HG03469 (cell line): ENCODE measurements around the gene PLCB3.

Experiments
- ATAC-seq: cut with Tn5 transposase; IDR thresholded peaks from one replicate; pipeline ENCODE4 v1.9.1; 2021; ENCODE audit warnings: mild to moderate bottlenecking, moderate library complexity, moderate number of reproducible peaks; ENCODE audit not compliant: unreplicated experiment

Gene PLCB3

DNA sequence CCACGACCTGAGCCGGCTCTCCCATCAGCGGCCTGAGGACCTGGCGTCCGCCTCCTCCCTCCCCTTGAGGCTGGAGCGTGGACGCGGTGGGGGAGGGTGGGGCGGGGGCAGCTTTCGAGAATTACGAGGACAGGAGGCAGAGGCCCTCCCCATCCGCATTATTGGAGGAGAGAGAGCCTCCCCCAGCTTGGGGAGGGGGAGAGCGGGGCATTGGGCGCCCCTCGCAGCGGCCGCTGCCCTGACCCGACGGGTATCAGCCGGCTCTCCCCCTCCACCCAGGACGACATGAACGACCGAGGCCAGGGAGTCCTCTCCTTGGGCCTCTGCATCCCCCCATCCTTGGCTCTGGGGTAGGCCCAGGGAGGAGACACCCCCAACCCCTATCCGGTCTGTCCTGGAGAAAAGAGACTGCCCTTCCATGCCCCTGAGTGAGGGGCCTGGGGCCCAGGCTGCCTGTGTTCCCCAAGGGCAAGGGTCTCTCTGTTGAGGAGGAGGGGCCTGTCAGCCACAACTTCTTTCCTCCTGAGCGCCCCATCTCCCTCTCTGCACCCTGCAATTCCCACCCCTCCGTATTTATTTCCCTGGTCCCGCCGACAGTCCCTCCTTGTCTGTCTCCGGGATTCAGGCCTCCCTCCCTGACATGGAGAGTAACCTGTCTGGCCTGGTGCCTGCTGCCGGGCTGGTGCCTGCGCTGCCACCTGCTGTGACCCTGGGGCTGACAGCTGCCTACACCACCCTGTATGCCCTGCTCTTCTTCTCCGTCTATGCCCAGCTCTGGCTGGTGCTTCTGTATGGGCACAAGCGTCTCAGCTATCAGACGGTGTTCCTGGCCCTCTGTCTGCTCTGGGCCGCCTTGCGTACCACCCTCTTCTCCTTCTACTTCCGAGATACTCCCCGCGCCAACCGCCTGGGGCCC lies 34.8 kb downstream of the PLCB3 start:
- ATAC-seq: no peak

- no peak for ATAC-seq
Measured at GRCh38 chr11:64286801-64287159, 35.5 kb downstream of the PLCB3 start.

DNA sequence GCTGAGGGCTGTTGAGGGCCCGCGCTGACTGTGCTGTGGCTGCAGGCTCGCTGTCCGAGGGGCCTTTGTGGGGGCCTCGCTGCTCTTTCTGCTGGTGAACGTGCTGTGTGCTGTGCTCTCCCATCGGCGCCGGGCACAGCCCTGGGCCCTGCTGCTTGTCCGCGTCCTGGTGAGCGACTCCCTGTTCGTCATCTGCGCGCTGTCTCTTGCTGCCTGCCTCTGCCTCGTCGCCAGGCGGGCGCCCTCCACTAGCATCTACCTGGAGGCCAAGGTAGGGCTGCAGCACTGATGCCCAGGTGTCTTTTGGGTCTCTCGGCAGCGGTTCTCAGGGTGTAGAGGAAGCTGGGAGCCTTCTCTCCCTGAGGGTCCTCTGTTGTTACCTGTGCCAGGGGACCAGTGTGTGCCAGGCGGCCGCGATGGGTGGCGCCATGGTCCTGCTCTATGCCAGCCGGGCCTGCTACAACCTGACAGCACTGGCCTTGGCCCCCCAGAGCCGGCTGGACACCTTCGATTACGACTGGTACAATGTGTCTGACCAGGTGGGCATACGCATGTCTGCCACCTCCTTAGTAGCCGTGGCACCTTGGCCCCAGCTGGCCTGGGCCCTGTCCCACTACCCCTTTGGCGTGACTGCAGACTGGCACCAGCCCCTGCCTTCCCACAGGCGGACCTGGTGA lies 36.5 kb downstream of the PLCB3 start:
- ATAC-seq: no peak

DNA sequence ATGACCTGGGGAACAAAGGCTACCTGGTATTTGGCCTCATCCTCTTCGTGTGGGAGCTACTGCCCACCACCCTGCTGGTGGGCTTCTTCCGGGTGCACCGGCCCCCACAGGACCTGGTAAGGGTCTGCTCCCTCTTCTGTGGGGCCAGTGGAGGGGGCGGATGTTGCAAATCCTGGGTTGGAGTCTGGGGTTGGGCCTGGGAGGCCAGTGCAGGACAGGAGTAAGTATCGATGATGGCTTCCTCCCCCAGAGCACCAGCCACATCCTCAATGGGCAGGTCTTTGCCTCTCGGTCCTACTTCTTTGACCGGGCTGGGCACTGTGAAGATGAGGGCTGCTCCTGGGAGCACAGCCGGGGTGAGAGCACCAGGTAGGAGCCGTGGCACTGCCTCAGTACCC lies 37.0 kb downstream of the PLCB3 start:
- ATAC-seq: no peak

DNA sequence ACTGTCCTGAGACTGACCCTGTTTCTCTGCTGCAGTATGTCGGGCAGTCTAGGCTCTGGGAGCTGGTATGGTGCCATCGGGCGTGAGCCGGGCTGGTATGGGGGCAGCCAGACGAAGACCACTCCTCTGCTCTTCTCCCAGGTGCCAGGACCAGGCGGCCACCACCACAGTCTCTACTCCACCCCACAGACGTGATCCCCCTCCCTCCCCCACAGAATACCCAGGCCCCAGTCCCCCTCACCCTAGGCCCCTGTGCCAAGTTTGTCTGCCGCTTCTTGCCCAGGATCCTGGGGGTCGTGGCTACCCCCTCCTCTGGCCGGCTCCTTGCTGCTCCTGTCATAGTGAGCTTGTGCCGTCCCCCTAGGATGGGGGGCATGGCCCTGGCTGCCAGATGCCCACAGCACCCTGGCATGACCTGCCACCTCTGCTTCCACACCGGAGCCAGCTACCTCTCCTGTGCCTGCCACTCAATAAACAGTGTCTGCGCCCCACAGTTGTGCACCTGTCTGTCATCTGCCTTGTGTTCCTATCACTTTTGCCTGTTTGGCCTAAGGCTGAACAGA lies 37.8 kb downstream of the PLCB3 start:
- no peak for ATAC-seq

DNA sequence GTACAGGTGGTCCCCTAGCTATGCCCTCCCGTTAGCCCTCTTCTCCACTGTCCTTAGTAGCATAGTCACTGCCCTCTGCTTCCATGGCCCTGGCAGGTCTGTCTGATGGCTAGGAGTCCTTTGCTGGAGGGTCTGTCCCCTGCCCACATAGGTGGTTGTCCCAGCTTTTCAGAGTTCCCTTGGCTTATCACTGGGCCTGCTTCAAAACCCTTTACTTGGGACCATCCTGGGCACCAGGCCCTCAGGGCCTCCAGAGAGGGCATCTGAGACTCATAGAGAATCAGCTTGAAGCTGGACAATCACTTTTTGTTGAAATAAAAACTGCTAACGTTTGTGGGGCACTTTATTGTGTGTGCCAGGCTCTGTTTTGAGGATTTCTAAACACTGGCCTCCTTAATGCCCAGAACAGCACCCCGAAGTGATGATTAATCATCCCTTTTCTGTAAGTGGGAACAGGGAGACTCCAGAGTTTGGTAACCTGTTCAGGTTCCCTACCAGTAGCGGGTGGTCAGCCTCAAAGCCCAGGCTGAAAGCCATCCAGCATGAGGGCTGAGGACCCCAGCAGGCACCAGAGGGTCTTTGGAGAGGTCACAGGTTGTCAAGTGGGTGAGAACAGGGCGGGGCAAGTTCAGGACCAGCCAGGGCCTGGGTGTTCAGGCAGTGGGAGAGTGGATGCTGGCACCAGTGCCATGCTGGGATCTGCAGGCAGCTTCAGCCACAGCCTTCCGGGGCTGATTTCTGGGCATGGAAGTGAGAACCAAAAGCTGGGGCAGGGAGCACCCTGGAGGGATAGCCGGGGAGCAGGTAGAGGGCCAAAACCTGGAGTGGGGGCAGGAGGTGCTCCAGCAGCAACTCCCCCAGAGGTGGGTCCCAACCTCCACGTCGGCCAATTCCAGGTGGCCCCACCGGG lies 39.3 kb downstream of the PLCB3 start:
- no peak for ATAC-seq

- no peak for ATAC-seq
Measured at GRCh38 chr11:64291262-64291751, 40.0 kb downstream of the PLCB3 start, which contains the start of gene KCNK4. Gene KCNK4 (plus strand): TSS chr11:64291302. CDS start chr11:64293019, 1,717 bp downstream.

DNA sequence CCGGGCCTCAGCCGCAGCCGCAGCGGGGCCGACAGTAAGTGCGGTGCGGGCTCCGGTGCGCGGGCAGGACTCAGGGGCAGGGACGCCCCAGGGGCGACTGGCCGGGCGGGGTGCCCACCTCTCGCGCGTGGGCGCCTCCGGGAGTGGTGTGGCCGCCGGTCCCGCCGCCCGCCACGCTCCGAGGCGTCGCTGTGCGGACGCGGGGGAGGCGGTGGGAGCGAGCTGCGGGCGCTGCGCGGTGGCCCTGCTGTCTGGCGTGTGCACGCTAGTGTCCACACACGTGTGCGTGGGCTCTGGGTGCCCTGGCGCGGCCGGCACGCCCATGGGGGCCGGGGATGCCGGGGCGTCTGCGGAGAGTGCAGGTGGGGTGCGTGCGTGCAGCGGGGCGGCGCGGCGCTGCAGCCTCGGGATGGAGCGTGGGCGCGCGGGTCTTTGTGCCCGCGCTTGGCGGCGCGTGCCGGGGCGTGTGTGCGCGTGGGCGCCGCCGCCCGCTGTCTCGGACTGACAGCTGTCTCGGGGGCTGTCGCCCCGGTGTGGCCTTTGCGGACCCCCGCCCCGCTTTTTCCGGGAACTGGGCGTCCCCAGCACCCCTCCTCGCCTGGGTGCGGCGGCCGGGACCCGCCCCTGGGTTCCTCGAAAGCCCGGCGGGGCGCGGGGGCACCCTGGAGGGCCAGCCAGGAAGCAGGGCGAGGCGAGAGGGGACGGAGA lies 40.6 kb downstream of the PLCB3 start:
- no peak for ATAC-seq

DNA sequence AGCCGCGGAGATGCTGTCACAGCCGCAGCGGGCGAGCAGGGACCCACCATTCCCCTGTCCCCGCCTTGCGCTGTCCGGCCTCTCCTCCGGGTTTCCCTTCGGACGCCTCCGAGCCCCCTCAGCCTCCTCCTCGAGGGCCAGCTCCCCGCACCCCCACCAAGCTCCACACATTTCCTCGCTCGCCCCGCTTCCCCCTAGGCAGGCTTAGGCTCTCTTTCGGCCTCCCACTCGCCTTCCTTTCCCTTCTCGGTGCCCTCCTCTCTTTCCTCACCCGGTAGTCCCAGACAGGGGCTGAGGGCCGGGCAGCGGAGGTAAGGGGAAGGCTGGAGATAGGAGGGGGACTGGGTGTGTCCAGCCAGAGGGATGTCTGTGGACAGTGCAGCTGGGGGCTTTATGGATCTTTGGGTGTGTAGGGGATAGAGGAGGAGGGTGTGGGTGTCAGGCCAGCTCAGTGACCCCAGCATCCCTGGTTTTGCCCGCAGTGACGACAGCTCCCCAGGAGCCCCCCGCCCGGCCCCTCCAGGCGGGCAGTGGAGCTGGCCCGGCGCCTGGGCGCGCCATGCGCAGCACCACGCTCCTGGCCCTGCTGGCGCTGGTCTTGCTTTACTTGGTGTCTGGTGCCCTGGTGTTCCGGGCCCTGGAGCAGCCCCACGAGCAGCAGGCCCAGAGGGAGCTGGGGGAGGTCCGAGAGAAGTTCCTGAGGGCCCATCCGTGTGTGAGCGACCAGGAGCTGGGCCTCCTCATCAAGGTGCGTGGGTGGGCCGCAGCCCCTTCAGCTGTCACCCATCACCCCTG lies 41.3 kb downstream of the PLCB3 start:
- no peak for ATAC-seq

GRCh38 chr11:64294774-64295173 lies 43.4 kb downstream of the PLCB3 start:
- no peak for ATAC-seq

DNA sequence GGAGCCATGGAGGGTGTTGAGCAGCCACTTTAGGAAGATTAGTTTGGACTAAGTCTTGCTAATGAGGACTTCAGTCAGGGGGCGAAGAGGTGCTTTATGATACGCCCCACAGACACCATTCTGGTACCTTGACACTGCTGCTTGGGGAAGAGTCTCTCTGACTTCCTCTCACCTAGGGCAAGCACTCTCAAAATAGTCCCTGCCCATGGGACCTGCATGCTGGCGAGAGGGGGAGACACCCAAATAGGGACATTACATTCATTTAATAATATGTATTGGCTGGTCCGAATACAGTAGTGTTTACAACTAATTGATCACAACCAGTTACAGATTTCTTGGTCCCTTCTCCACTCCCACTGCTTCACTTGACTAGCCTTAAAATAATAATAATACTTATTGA lies 44.4 kb downstream of the PLCB3 start:
- ATAC-seq: no peak

DNA sequence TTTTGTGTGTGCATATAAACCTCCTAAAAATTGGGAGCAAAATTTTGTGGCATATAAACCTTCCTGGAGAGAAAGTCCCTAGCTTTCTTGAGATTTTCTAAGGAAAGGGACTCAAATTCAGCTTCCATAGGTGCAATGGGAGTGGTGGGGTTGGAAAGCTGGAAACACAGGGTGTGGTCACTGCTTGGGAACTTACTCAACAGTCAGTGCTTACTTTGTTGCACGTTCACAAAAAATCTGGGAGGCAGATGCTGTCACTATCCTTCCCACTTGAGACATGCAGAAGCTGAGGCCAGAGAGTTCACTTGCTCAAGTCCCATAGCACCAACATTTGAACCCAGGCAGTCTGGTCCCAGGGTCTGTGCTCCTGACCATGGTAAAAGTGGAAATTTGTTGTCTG lies 44.9 kb downstream of the PLCB3 start:
- no peak for ATAC-seq

GRCh38 chr11:64296830-64297698 lies 45.7 kb downstream of the PLCB3 start:
- ATAC-seq: no peak

- no peak for ATAC-seq
Measured at GRCh38 chr11:64297699-64298358, 46.5 kb downstream of the PLCB3 start.

GRCh38 chr11:64298966-64299846 lies 47.9 kb downstream of the PLCB3 start:
- no peak for ATAC-seq

DNA sequence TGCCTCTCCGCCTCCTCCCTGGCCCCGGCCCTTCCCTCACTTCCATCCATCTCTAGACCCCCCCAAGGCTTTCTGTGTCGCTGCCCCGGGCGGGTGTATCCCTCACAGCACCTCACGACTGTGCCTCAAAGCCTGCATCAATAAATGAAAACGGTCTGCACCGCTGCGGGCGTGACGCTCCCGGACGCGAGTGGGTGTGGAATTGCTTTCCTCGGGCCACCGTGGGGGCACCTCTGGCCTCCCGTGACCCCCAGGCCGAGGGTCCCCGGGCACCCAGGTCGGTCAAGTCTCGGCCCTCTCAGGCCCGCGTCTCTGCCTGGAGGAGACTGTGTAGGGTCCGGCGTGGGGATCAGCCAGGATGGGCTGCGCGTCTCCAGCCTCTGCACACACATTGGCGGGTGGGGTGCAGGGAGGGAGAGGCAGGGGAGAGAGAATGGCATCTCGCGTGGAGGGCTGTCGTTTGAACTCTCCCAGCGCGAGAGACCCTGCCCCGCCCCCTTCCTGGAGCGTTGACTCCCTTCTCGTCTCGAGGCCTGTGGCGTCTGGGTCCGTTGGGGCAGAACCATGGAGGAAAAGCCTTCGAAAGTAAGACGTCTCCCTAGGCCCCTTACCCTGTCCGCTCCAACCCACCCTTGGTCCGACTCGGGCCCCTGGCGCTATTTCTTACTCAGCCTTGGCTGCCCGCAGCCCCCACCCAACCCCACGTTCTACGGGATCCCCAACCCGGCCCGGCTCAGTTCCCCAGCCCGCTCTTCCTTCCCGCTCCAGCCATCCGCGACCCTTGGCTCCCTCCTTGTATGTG lies 48.7 kb downstream of the PLCB3 start, which contains the start of gene CATSPERZ:
Gene CATSPERZ (plus strand): TSS at position 512 of the 802 bp plus-strand sequence. CDS start 53 bp downstream, at position 565.
- no peak for ATAC-seq
